GOT3 (cell line): ENCODE results near the gene EXOC6.
"Not testable (repeated sequence)": the region's sequence is repeated elsewhere in the genome, so short reads cannot be mapped to it uniquely, and the experiment has no call there.

Experiments
- DNase-seq: peaks from one replicate; lab custom pipeline; 2025; ENCODE audit warnings: mixed read lengths; lab: John Stamatoyannopoulos, UW

Gene EXOC6

GRCh38 chr10:93081834-93082233 lies 233.5 kb downstream of the EXOC6 start:
- no peak for DNase-seq

GRCh38 chr10:93083743-93084539 lies 235.6 kb downstream of the EXOC6 start:
- DNase-seq: no peak

GRCh38 chr10:93085272-93085859 lies 237.0 kb downstream of the EXOC6 start:
- no peak for DNase-seq

GRCh38 chr10:93086289-93086688 lies 238.0 kb downstream of the EXOC6 start:
- DNase-seq: no peak

- no peak for DNase-seq
Measured at GRCh38 chr10:93087846-93088245, 239.5 kb downstream of the EXOC6 start.

GRCh38 chr10:93088466-93088865 lies 240.1 kb downstream of the EXOC6 start:
- DNase-seq: no peak

GRCh38 chr10:93090619-93091018 lies 242.3 kb downstream of the EXOC6 start:
- DNase-seq: no peak

- no peak for DNase-seq
Measured at GRCh38 chr10:93091960-93092359, 243.6 kb downstream of the EXOC6 start.

- DNase-seq: no peak
Measured at GRCh38 chr10:93095225-93095624, 246.9 kb downstream of the EXOC6 start.

GRCh38 chr10:93096901-93097300 lies 248.6 kb downstream of the EXOC6 start:
- DNase-seq: no peak

- DNase-seq: no peak
Measured at GRCh38 chr10:93097386-93097785, 249.1 kb downstream of the EXOC6 start.

GRCh38 chr10:93098816-93099215 lies 250.5 kb downstream of the EXOC6 start:
- no peak for DNase-seq

- no peak for DNase-seq
Measured at GRCh38 chr10:93099670-93100069, 251.3 kb downstream of the EXOC6 start.

- DNase-seq: not testable (repeated sequence)
Measured at GRCh38 chr10:93101148-93101547, 252.8 kb downstream of the EXOC6 start.

- no peak for DNase-seq
Measured at GRCh38 chr10:93103953-93104352, 255.6 kb downstream of the EXOC6 start.

- DNase-seq: no peak
Measured at GRCh38 chr10:93106631-93107072, 258.3 kb downstream of the EXOC6 start.
